ENCODE results near the gene PI4KB.

GRCh38 chr1:151325646-151326429 lies 1.4 kb downstream of the PI4KB start:
- no peak for TF ChIP-seq CTCF (IDR thresholded peaks at IDR 0.05)
- no peak for TF ChIP-seq POLR2A (IDR thresholded peaks at IDR 0.05)

Data from right lobe of liver (tissue), 4 donors.